ENCODE measurements around the gene MATCAP1.

GRCh38 chr16:67142342-67142741, 41.4 kb downstream of the MATCAP1 start:
- TF ChIP-seq CTCF (IDR thresholded peaks at IDR 0.05) (no peak), POLR2A (IDR thresholded peaks at IDR 0.05) (no peak), POLR2AphosphoS5 (IDR thresholded peaks at IDR 0.05) (no peak), EP300 (IDR thresholded peaks at IDR 0.05; ENCODE audit: low read depth) (no peak)
